ENCODE results near the gene BRIX1. TPM values are rescaled to one million over a fixed set of nuclear protein-coding genes. Genes with fewer than 3 reads are reported as not detected.

Gene BRIX1
- polyA plus RNA-seq, 1 donor (not counting 4 experiments of a cell fraction or from before 2014, with no cell fraction given) = 63.0 TPM

GRCh38 chr5:34929720-34930461 lies 14.4 kb downstream of the BRIX1 start:
- Histone ChIP-seq H3K4me2 (ENCODE audit: control insufficient read depth, extremely low read depth, insufficient read depth, low read depth, low read length) (peak overlapping the region; percentile 85), H3K4me1 (ENCODE audit: control insufficient read depth, extremely low read depth, insufficient read depth, low read length) (peaks cover 13% of the 10 kb centered on the region), H3K27ac (ENCODE audit: control insufficient read depth, insufficient read depth, low read length) (peak overlapping the region; percentile 87), H3K79me2 (ENCODE audit: control insufficient read depth, insufficient read depth, low read length) (peaks cover 47% of the 10 kb centered on the region), H3K9me1 (ENCODE audit: control insufficient read depth, extremely low read depth, insufficient read depth, low read length) (no peaks in the 10 kb centered on the region), H3K36me3 (ENCODE audit: control insufficient read depth in 2 of 2, extremely low read depth in 1 of 2, insufficient read depth in 2 of 2, low read length in 2 of 2) (peaks cover 3 to 5% of the 10 kb centered on the region in 2 experiments), H3K4me3 (ENCODE audit: control insufficient read depth in 2 of 3, extremely low read depth in 1 of 3, insufficient read depth in 2 of 3, low read depth in 1 of 3, low read length in 3 of 3) (peak overlapping the region; percentile 92 to 96 (median 94)), H4K20me1 (ENCODE audit: control insufficient read depth, extremely low read depth, insufficient read depth, low read length) (no peaks in the 10 kb centered on the region), H3K9me3 (ENCODE audit: control insufficient read depth, low read depth, low read length) (no peaks in the 10 kb centered on the region), H3K27me3 (ENCODE audit: control insufficient read depth, extremely low read depth, insufficient read depth, low read length) (no peaks in the 10 kb centered on the region), H2AFZ (ENCODE audit: control insufficient read depth, low read length) (peak overlapping the region; percentile 85), H3K9ac (ENCODE audit: control insufficient read depth, extremely low read depth, insufficient read depth, low read length) (peak overlapping the region; percentile 95)
- FAIRE-seq (no peak), DNase-seq (ENCODE audit: low read depth, low spot score) (no peak)
- TF ChIP-seq EZH2 (IDR thresholded peaks at IDR 0.05; ENCODE audit: low read length) = no peak
- TF ChIP-seq CTCF (optimal IDR thresholded peaks at IDR 0.05 in 1 of 3, IDR thresholded peaks at IDR 0.05 in 1 of 3, conservative IDR thresholded peaks at IDR 0.05 in 1 of 3; ENCODE audit: extremely low read depth in 1 of 3, insufficient read depth in 2 of 3, low read length in 3 of 3) = no peak
- dilution Hi-C loops (cut with MboI; ENCODE audit: extremely low pct_ligation_motif_present, low sequenced_read_pairs) = no loop called here

- no peak for FAIRE-seq
- Histone ChIP-seq H3K27me3 (ENCODE audit: control insufficient read depth, extremely low read depth, insufficient read depth, low read length) (no peaks in the 10 kb centered on the region), H3K79me2 (ENCODE audit: control insufficient read depth, insufficient read depth, low read length) (peaks cover 51% of the 10 kb centered on the region), H3K36me3 (ENCODE audit: control insufficient read depth in 2 of 2, extremely low read depth in 1 of 2, insufficient read depth in 2 of 2, low read length in 2 of 2) (peaks cover 3 to 5% of the 10 kb centered on the region in 2 experiments), H3K27ac (ENCODE audit: control insufficient read depth, insufficient read depth, low read length) (peak overlapping the region; percentile 87), H4K20me1 (ENCODE audit: control insufficient read depth, extremely low read depth, insufficient read depth, low read length) (no peaks in the 10 kb centered on the region), H3K4me1 (ENCODE audit: control insufficient read depth, extremely low read depth, insufficient read depth, low read length) (peaks cover 12% of the 10 kb centered on the region), H2AFZ (ENCODE audit: control insufficient read depth, low read length) (peak overlapping the region; percentile 85), H3K9me1 (ENCODE audit: control insufficient read depth, extremely low read depth, insufficient read depth, low read length) (no peaks in the 10 kb centered on the region), H3K4me3 (ENCODE audit: control insufficient read depth in 2 of 3, extremely low read depth in 1 of 3, insufficient read depth in 2 of 3, low read depth in 1 of 3, low read length in 3 of 3) (peak overlapping the region; percentile 92 to 96 (median 94)), H3K9me3 (ENCODE audit: control insufficient read depth, low read depth, low read length) (no peaks in the 10 kb centered on the region), H3K4me2 (ENCODE audit: control insufficient read depth, extremely low read depth, insufficient read depth, low read depth, low read length) (peak overlapping the region; percentile 85), H3K9ac (ENCODE audit: control insufficient read depth, extremely low read depth, insufficient read depth, low read length) (peak overlapping the region; percentile 95)
- DNase-seq (ENCODE audit: low read depth, low spot score) = no peak
- TF ChIP-seq EZH2 (IDR thresholded peaks at IDR 0.05; ENCODE audit: low read length) (no peak), CTCF (optimal IDR thresholded peaks at IDR 0.05 in 1 of 3, IDR thresholded peaks at IDR 0.05 in 1 of 3, conservative IDR thresholded peaks at IDR 0.05 in 1 of 3; ENCODE audit: extremely low read depth in 1 of 3, insufficient read depth in 2 of 3, low read length in 3 of 3) (no peak)
- dilution Hi-C loops (cut with MboI; ENCODE audit: extremely low pct_ligation_motif_present, low sequenced_read_pairs) = no loop called here
Observed at GRCh38 chr5:34930462-34930844, 14.9 kb downstream of the BRIX1 start.

Data from keratinocyte (primary cell).